Activated CD4-positive, alpha-beta T cell treated with anti-CD3 and anti-CD28 coated beads for 48 hours (primary cell): Measurements from ENCODE around the gene PGLYRP1.

Source experiments
- DNase-seq: peaks from one replicate; pipeline ENCODE4 v3.0.0-alpha.2; 2020

Gene PGLYRP1

GRCh38 chr19:45999653-46000121 is 23.2 kb downstream of the PGLYRP1 start:
- peak; percentile 32 for DNase-seq

GRCh38 chr19:45998834-45999233 is 24.0 kb downstream of the PGLYRP1 start:
- DNase-seq, result no peak

- DNase-seq, result no peak
These were observed 25.9 kb downstream of the PGLYRP1 start for GRCh38 chr19:45996933-45997332.

GRCh38 chr19:45995715-45996385 is 27.0 kb downstream of the PGLYRP1 start:
- no peak for DNase-seq

GRCh38 chr19:45994998-45995714 is 27.7 kb downstream of the PGLYRP1 start, which contains the start of gene CCDC61:
TSS of gene CCDC61 (plus strand) at chr19:45995467. CDS start at chr19:46003019, 7,552 bp downstream.
- peak; percentile 96 for DNase-seq

GRCh38 chr19:45994456-45994997 is 28.3 kb downstream of the PGLYRP1 start:
- no peak for DNase-seq

- no peak for DNase-seq
These were observed 32.6 kb downstream of the PGLYRP1 start for GRCh38 chr19:45990113-45990728.

GRCh38 chr19:45985321-45985720 is 37.5 kb downstream of the PGLYRP1 start:
- DNase-seq, result no peak

GRCh38 chr19:45981350-45981749 is 41.5 kb downstream of the PGLYRP1 start:
- no peak for DNase-seq

- DNase-seq, result no peak
These were observed 44.7 kb downstream of the PGLYRP1 start for GRCh38 chr19:45978156-45978555.

- no peak for DNase-seq
These were observed 46.7 kb downstream of the PGLYRP1 start for GRCh38 chr19:45976178-45976577.

GRCh38 chr19:45975306-45976070 is 47.4 kb downstream of the PGLYRP1 start:
- no peak for DNase-seq

GRCh38 chr19:45973553-45974338 is 49.1 kb downstream of the PGLYRP1 start, which contains the start of gene NOVA2:
TSS of gene NOVA2 (minus strand) at chr19:45973865. CDS start at chr19:45973351, 514 bp downstream.
- peak; percentile 77 for DNase-seq

- DNase-seq, result no peak
These were observed 49.8 kb downstream of the PGLYRP1 start for GRCh38 chr19:45972947-45973540.

GRCh38 chr19:45972081-45972946 is 50.5 kb downstream of the PGLYRP1 start:
- peak; percentile 50 for DNase-seq

- no peak for DNase-seq
These were observed 51.5 kb downstream of the PGLYRP1 start for GRCh38 chr19:45971260-45971902.

GRCh38 chr19:45969676-45970075 is 53.2 kb downstream of the PGLYRP1 start:
- no peak for DNase-seq
